ENCODE results near the gene FRS3. TPM values are rescaled to one million over a fixed set of nuclear protein-coding genes. Genes with fewer than 3 reads are reported as not detected.

The FRS3 gene
- total RNA-seq, 1 donor, result 1.8 TPM

GRCh38 chr6:41790045-41790444 lies 10.3 kb upstream of the FRS3 start:
- TF ChIP-seq, protein P1, sequence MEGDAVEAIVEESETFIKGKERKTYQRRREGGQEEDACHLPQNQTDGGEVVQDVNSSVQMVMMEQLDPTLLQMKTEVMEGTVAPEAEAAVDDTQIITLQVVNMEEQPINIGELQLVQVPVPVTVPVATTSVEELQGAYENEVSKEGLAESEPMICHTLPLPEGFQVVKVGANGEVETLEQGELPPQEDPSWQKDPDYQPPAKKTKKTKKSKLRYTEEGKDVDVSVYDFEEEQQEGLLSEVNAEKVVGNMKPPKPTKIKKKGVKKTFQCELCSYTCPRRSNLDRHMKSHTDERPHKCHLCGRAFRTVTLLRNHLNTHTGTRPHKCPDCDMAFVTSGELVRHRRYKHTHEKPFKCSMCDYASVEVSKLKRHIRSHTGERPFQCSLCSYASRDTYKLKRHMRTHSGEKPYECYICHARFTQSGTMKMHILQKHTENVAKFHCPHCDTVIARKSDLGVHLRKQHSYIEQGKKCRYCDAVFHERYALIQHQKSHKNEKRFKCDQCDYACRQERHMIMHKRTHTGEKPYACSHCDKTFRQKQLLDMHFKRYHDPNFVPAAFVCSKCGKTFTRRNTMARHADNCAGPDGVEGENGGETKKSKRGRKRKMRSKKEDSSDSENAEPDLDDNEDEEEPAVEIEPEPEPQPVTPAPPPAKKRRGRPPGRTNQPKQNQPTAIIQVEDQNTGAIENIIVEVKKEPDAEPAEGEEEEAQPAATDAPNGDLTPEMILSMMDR (IDR thresholded peaks at IDR 0.05; ENCODE audit: extremely low read depth, low read depth, low read length), result no peak
- Histone ChIP-seq H3K27me3 (ENCODE audit: insufficient read depth, low read length) (no peaks in the 10 kb centered on the region), H3K27ac (ENCODE audit: low read depth, low read length) (no peak overlapping the region), H3K9me3 (ENCODE audit: low read depth, low read length) (no peaks in the 10 kb centered on the region), H4K20me1 (ENCODE audit: insufficient read depth, low read length) (no peaks in the 10 kb centered on the region), H3K4me1 (ENCODE audit: insufficient read depth, low read length) (peaks cover 7% of the 10 kb centered on the region), H3K79me2 (ENCODE audit: insufficient read depth, low read length) (peaks cover 22% of the 10 kb centered on the region), H2AFZ (ENCODE audit: low read length) (no peak overlapping the region), H3K4me3 (ENCODE audit: insufficient read depth, low read length) (no peak overlapping the region), H3K4me2 (ENCODE audit: insufficient read depth, low read length) (no peak overlapping the region), H3K36me3 (ENCODE audit: insufficient read depth, low read length) (peaks cover 37% of the 10 kb centered on the region)
- no peak for DNase-seq (ENCODE audit: insufficient read length, low spot score, missing footprints)

DNA sequence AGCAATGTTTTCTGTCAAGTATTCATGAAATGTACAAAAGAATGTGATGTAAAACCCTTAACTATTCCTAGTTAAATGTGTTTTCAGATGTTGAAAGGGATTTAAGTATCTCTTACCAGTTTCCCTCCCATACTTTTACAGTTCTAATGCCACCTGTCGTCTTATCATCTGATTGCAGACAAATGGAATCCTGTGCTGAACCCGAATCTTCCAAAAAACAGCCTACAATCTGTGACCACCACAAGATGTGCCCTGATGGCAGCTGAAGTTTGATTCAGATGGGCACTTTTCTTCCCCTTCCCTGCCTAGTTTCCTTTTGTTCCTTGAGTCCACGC lies 9.7 kb upstream of the FRS3 start:
- H3K36me3 ChIP-seq (ENCODE audit: insufficient read depth, low read length), result peaks cover 37% of the 10 kb centered on the region
- peaks cover 7% of the 10 kb centered on the region for H3K4me1 ChIP-seq (ENCODE audit: insufficient read depth, low read length)
- DNase-seq (ENCODE audit: insufficient read length, low spot score, missing footprints), result peak; percentile 74
- no peaks in the 10 kb centered on the region for H3K27me3 ChIP-seq (ENCODE audit: insufficient read depth, low read length)
- H3K9me3 ChIP-seq (ENCODE audit: low read depth, low read length), result no peaks in the 10 kb centered on the region
- H3K4me3 ChIP-seq (ENCODE audit: insufficient read depth, low read length), result no peak overlapping the region
- peak overlapping the region; percentile 3 for H3K4me2 ChIP-seq (ENCODE audit: insufficient read depth, low read length)
- H3K27ac ChIP-seq (ENCODE audit: low read depth, low read length), result no peak overlapping the region
- H2AFZ ChIP-seq (ENCODE audit: low read length), result no peak overlapping the region
- TF ChIP-seq, protein P1 (IDR thresholded peaks at IDR 0.05; ENCODE audit: extremely low read depth, low read depth, low read length), result no peak
- no peaks in the 10 kb centered on the region for H4K20me1 ChIP-seq (ENCODE audit: insufficient read depth, low read length)
- peaks cover 22% of the 10 kb centered on the region for H3K79me2 ChIP-seq (ENCODE audit: insufficient read depth, low read length)

GRCh38 chr6:41787219-41787917 lies 7.7 kb upstream of the FRS3 start, which contains the start of gene TOMM6:
Gene TOMM6, plus strand, starts transcription at chr6:41787694. Its CDS starts 4 bp downstream, at chr6:41787698.
- Histone ChIP-seq H3K4me1 (ENCODE audit: insufficient read depth, low read length) (peaks cover 7% of the 10 kb centered on the region), H3K79me2 (ENCODE audit: insufficient read depth, low read length) (peaks cover 22% of the 10 kb centered on the region), H3K4me2 (ENCODE audit: insufficient read depth, low read length) (peak within 1 kb of the TSS; percentile 100), H3K4me3 (ENCODE audit: insufficient read depth, low read length) (peak within 1 kb of the TSS; percentile 78), H3K36me3 (ENCODE audit: insufficient read depth, low read length) (peaks cover 35% of the 10 kb centered on the region), H3K27me3 (ENCODE audit: insufficient read depth, low read length) (no peaks in the 10 kb centered on the region), H3K27ac (ENCODE audit: low read depth, low read length) (peak within 1 kb of the TSS; percentile 79), H3K9me3 (ENCODE audit: low read depth, low read length) (no peaks in the 10 kb centered on the region), H4K20me1 (ENCODE audit: insufficient read depth, low read length) (no peaks in the 10 kb centered on the region), H2AFZ (ENCODE audit: low read length) (peak within 1 kb of the TSS; percentile 92)
- peak; percentile 99 for DNase-seq (ENCODE audit: insufficient read length, low spot score, missing footprints)
- TF ChIP-seq, protein P1 (IDR thresholded peaks at IDR 0.05; ENCODE audit: extremely low read depth, low read depth, low read length), result peak; percentile 73

GRCh38 chr6:41786451-41787218 lies 6.9 kb upstream of the FRS3 start:
- peak; percentile 99 for DNase-seq (ENCODE audit: insufficient read length, low spot score, missing footprints)
- Histone ChIP-seq H3K9me3 (ENCODE audit: low read depth, low read length) (no peaks in the 10 kb centered on the region), H4K20me1 (ENCODE audit: insufficient read depth, low read length) (no peaks in the 10 kb centered on the region), H3K27ac (ENCODE audit: low read depth, low read length) (peak overlapping the region; percentile 79), H3K4me2 (ENCODE audit: insufficient read depth, low read length) (peak overlapping the region; percentile 100), H3K27me3 (ENCODE audit: insufficient read depth, low read length) (no peaks in the 10 kb centered on the region), H2AFZ (ENCODE audit: low read length) (peak overlapping the region; percentile 88), H3K79me2 (ENCODE audit: insufficient read depth, low read length) (peaks cover 22% of the 10 kb centered on the region), H3K36me3 (ENCODE audit: insufficient read depth, low read length) (peaks cover 27% of the 10 kb centered on the region), H3K4me1 (ENCODE audit: insufficient read depth, low read length) (peaks cover 7% of the 10 kb centered on the region), H3K4me3 (ENCODE audit: insufficient read depth, low read length) (peak overlapping the region; percentile 78)
- TF ChIP-seq, protein P1 (IDR thresholded peaks at IDR 0.05; ENCODE audit: extremely low read depth, low read depth, low read length), result peak; percentile 45
